ENCODE data around the gene FGR. TPM values are rescaled to one million over a fixed set of nuclear protein-coding genes. Genes with fewer than 3 reads are reported as not detected.
A peak's percentile ranks its signal among the peaks of the same experiment; 100 is the strongest.

Gene FGR
- total RNA-seq, 4 donors from 2014 or later = 4.3 to 9.8 (median 5.2) TPM

- intact Hi-C loops (cut with DNase I; ENCODE audit: low total_unique reads) = no loop called here
- TF ChIP-seq POLR2A (IDR thresholded peaks at IDR 0.05) = no peak
- TF ChIP-seq CTCF (IDR thresholded peaks at IDR 0.05) = no peak
- WGBS, 2 donors = 24 to 35% methylated on average over 12 to 13 of the region's 13 CpGs
- no peak for DNase-seq (ENCODE audit: low spot score in 2 of 2)
- no peak overlapping the region for H3K4me3 ChIP-seq (ENCODE audit: low read depth, poor library complexity, severe bottlenecking)
Observed at GRCh38 chr1:27566462-27567145, 68.4 kb downstream of the FGR start.

DNA sequence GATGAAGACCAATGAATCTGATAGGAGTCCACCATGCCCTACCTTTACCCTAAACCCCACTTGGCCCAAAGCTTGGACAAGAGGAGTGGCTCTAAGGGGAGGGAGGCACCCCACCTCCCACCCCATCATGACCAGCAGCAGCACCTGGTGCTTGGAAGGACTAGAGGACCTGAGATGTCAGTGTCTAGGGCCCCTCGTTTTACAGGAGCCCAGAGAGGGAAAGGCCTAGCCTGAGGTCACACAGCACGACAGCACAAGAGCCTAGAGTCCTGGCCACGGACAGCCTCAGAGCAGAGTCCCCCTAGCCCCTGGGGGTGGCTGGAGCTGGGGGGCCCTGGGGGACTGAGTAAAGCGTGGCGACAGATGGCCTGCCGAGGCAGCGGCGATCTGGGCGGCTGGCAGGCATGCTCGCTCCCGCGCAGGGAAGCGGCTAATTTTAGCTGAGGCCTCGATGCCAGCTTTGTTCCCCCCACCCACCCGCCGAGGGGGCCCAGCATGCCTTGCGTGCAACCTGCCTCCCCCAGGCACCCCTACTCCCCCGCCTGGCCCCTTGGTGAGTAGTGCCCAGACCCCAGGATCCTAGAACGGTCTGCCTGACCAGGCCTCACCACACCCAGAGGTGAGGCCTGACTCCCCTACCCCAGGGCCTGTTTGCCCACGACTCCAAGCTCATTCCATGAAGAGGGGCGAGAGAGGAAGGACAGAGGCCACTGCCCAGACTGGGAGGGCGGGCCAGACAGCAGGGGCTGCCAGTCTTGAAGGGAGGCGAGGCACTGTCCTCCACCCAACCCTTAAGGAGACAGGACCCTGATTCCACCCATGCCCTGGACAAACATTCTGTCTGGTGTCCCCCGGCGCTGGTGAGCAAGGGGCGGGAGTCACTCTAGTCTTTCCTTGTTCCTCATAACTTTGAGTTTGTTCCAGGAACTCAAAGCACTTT is 70.0 kb downstream of the FGR start:
- TF ChIP-seq POLR2A (IDR thresholded peaks at IDR 0.05) (no peak), CTCF (IDR thresholded peaks at IDR 0.05) (no peak)
- H3K4me3 ChIP-seq (ENCODE audit: low read depth, poor library complexity, severe bottlenecking) = no peak overlapping the region
- DNase-seq (ENCODE audit: low spot score in 2 of 2) = no peak
- 35 to 59% methylated on average over 15 to 24 of the region's 26 CpGs for WGBS, 2 donors
- intact Hi-C loops (cut with DNase I; ENCODE audit: low total_unique reads) = no loop called here

- intact Hi-C loops (cut with DNase I; ENCODE audit: low total_unique reads) = no loop called here
- 46 to 56% methylated on average over 8 to 10 of the region's 10 CpGs for WGBS, 2 donors
- H3K4me3 ChIP-seq (ENCODE audit: low read depth, poor library complexity, severe bottlenecking) = no peak overlapping the region
- TF ChIP-seq CTCF (IDR thresholded peaks at IDR 0.05) = peak in 1 of 3 donors; percentile 53
- no peak for TF ChIP-seq POLR2A (IDR thresholded peaks at IDR 0.05)
- DNase-seq (ENCODE audit: low spot score in 2 of 2) = no peak
Observed at GRCh38 chr1:27563591-27564471, 71.2 kb downstream of the FGR start.

GRCh38 chr1:27563341-27563590 is 71.7 kb downstream of the FGR start:
- TF ChIP-seq CTCF (IDR thresholded peaks at IDR 0.05) (no peak), POLR2A (IDR thresholded peaks at IDR 0.05) (no peak)
- DNase-seq (ENCODE audit: low spot score in 2 of 2) = peak in 1 of 2 donors; percentile 85
- intact Hi-C loops (cut with DNase I; ENCODE audit: low total_unique reads) = no loop called here
- WGBS, 2 donors = 29 to 60% methylated on average over 2 to 3 of the region's 4 CpGs
- H3K4me3 ChIP-seq (ENCODE audit: low read depth, poor library complexity, severe bottlenecking) = no peak overlapping the region

DNA sequence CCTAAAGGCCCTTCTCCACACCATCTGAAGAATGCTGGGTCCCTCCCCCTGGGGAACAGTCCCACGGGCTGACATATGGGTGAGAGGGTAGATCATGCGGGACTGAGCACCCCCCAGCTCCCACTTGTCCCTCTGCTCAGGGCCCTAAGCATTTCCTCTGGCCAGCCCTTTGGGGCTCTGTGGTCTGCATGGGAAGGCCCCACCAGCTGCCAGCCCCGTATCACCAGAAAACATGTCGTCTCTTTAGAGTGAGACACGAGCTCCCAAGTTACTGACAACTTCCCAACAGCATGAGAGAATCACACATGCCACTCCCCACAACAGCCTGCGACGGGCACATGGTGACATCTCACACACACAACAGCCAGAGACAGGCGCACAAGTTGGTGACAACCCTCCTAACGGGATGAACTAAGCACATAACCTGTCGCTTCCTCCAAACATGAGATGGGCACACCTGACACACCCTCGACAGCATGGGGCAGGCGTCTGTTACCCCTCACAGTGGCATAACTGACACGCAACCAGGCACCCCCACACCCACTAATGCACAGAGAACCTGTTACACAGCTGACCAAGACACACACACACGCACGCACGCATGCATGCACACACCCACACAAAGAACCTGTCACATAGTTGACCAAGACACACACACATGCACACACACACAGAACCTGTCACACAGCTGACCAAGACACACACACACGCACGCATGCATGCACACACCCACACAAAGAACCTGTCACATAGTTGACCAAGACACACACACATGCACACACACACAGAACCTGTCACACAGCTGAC is 72.2 kb downstream of the FGR start:
- TF ChIP-seq POLR2A (IDR thresholded peaks at IDR 0.05) = no peak
- H3K4me3 ChIP-seq (ENCODE audit: low read depth, poor library complexity, severe bottlenecking) = no peak overlapping the region
- peak in 1 of 2 donors; percentile 86 for DNase-seq (ENCODE audit: low spot score in 2 of 2)
- WGBS, 2 donors = 62 to 70% methylated on average over 15 to 18 of the region's 18 CpGs
- intact Hi-C loops (cut with DNase I; ENCODE audit: low total_unique reads) = no loop called here

Other genes starting within 250 kb of the FGR start
- 1 to 10 TPM in 2 of 4 donors, under 1 TPM in 2; 0.22 to 1.3 (median 0.68) TPM for gene GPR3, start 242.6 kb downstream of the FGR start, total RNA-seq
- 10 to 100 TPM; 53.8 to 76.6 (median 70.3) TPM for gene WASF2, start 145.0 kb downstream of the FGR start, total RNA-seq
- 10 to 100 TPM; 37.7 to 63.0 (median 52.5) TPM for gene AHDC1, start 31.0 kb downstream of the FGR start, total RNA-seq
- 10 to 100 TPM; 11.8 to 21.4 (median 17.2) TPM for gene IFI6, start 37.0 kb upstream of the FGR start, total RNA-seq
- 10 to 100 TPM in 3 of 4 donors, 1 to 10 TPM in 1; 9.0 to 17.0 (median 14.2) TPM for gene FAM76A, start 90.8 kb upstream of the FGR start, total RNA-seq
- 100 to 1,000 TPM in 1 of 4 donors, 10 to 100 TPM in 3; 58.7 to 115 (median 69.8) TPM for gene STX12, start 138.0 kb upstream of the FGR start, total RNA-seq
- gene PPP1R8, start 195.6 kb upstream of the FGR start, total RNA-seq = 10 to 100 TPM; 25.1 to 49.1 (median 42.0) TPM
- 10 to 100 TPM in 2 of 4 donors, 1 to 10 TPM in 2; 5.1 to 12.6 (median 8.9) TPM for gene THEMIS2, start 237.4 kb upstream of the FGR start, total RNA-seq

All from lower leg skin (tissue), 4 donors.